ENCODE results near the gene CITED1. TPM values are rescaled to one million over a fixed set of nuclear protein-coding genes. Genes with fewer than 3 reads are reported as not detected.
A peak's percentile ranks its signal among the peaks of the same experiment; 100 is the strongest.

The CITED1 gene
- total RNA-seq, 4 donors from 2014 or later = 0.45 to 1.8 (median 1.2) TPM

DNA sequence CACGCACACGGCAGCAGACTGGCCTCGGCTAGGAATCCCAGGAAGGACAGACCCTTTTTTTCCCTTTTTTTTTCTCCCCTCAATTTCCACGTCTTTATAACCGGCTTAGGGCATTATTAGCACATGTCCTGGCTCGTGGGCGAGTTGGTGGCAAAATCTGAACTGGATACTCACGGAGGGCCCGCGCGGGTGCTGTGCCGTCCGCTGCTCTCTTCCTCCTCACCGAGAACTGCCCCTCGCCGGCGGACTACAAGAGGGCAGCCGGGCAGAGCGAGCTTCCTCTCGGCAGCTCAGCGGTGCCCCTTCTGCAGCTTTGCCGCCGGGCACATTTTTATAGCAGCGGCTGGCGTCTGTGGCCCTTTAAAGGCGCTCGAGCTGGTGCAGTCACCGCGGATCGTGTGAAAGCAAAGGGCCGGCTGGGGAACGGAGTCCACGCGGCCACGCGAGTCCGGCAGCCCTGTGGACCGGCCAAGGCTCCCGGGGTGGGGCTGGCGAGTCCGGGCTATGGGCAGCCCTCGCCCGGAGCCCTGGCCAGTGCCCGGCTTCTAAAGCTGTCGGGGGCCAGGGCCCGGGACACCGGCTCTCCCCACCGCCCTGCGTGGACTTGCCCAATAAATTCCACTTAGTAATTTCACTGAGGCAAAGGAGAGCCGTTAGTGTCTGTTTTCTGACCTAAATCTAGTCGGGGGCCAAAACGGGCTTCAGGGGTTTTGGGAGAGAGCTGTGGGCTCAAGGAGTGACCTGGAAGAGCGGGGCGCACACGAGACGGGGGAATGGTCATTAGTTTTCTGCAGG is 1.3 kb upstream of the CITED1 start:
- TF ChIP-seq POLR2AphosphoS5 (IDR thresholded peaks at IDR 0.05) (peak in 1 of 2 donors; percentile 20), POLR2A (IDR thresholded peaks at IDR 0.05; ENCODE audit: low read depth) (no peak)
- peak overlapping the region; percentile 58 to 70 (median 61) for H3K4me3 ChIP-seq
- 7% methylated on average over 21 of the region's 56 CpGs for WGBS
- intact Hi-C loops (cut with DNase I) = loop anchor here (10.0 kb wide), 1 partner anchor 238 kb away; no protein-coding TSS in a partner anchor
- peak overlapping the region; percentile 45 to 66 (median 62) for H3K27ac ChIP-seq (replicated peaks in 1 of 4)
- H3K36me3 ChIP-seq = no peaks in the 10 kb centered on the region
- DNase-seq (ENCODE audit: extremely low spot score) = no peak
- H3K9me3 ChIP-seq = no peaks in the 10 kb centered on the region
- H3K4me1 ChIP-seq = peaks cover 21 to 57% (median 43%) of the 10 kb centered on the region in 4 donors
- peaks cover 0 to 10% (median 0%) of the 10 kb centered on the region in 4 donors for H3K27me3 ChIP-seq

DNA sequence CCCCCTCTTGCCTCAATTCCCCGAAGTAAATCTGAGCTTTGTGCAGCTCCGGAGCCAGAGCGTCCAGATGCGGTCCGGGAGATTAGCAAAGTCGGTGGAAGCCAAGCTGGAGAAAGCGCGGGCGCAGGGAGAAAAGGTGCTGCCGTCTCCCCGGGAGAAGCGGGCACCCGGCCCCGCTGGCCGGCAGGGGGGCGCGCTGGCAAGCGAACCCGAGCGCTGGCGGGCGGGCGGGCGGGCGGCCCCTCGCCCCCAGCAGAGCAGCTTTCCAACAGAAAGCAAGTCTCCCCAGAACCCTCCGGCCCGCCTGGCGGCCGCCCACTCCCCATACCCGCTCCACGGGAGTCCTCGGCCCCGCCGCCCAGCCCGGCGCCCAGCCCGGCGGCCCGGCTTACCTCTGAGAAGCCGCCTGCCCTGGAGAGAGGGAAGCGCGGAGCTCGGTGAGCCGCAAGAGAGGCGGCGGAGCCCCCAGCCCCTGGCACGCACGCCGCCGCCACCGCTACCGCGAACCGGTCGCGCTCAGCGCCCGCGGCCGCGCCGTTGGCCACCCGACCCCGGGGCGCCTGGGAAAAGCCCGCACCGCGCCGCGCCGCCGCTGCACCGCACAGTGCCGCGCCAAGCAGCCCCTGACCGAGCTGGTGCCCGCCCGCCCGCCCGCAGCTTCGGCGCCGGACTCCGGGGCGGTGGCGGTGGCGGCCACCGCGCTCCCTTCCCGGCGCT is 529 bp upstream of the CITED1 start:
- no peaks in the 10 kb centered on the region for H3K36me3 ChIP-seq
- H3K4me3 ChIP-seq = peak overlapping the region; percentile 58 to 70 (median 61)
- TF ChIP-seq POLR2A (IDR thresholded peaks at IDR 0.05; ENCODE audit: low read depth) = no peak
- no peak for TF ChIP-seq POLR2AphosphoS5 (IDR thresholded peaks at IDR 0.05)
- no peak for TF ChIP-seq CTCF (IDR thresholded peaks at IDR 0.05)
- TF ChIP-seq EP300 (IDR thresholded peaks at IDR 0.05) = no peak
- peaks cover 0 to 10% (median 0%) of the 10 kb centered on the region in 4 donors for H3K27me3 ChIP-seq
- intact Hi-C loops (cut with DNase I) = loop anchor here (10.0 kb wide), 1 partner anchor 239 kb away; no protein-coding TSS in a partner anchor
- H3K4me1 ChIP-seq = peaks cover 21 to 57% (median 43%) of the 10 kb centered on the region in 4 donors
- 9% methylated on average over 26 of the region's 92 CpGs for WGBS
- H3K9me3 ChIP-seq = no peaks in the 10 kb centered on the region
- no peak for DNase-seq (ENCODE audit: extremely low spot score)
- H3K27ac ChIP-seq (replicated peaks in 1 of 4) = peak overlapping the region in 3 of 4 donors; percentile 60 to 66 (median 65)

- intact Hi-C loops (cut with DNase I) = loop anchor here (10.0 kb wide), 1 partner anchor 240 kb away; no protein-coding TSS in a partner anchor
- Histone ChIP-seq H3K27me3 (peaks cover 0 to 10% (median 0%) of the 10 kb centered on the region in 4 donors), H3K36me3 (no peaks in the 10 kb centered on the region), H3K27ac (replicated peaks in 1 of 4) (no peak overlapping the region), H3K4me1 (peaks cover 21 to 57% (median 43%) of the 10 kb centered on the region in 4 donors), H3K9me3 (no peaks in the 10 kb centered on the region), H3K4me3 (peak overlapping the region; percentile 58 to 70 (median 61))
- WGBS = 13% methylated on average over 18 of the region's 26 CpGs
- TF ChIP-seq POLR2AphosphoS5 (IDR thresholded peaks at IDR 0.05) (no peak), POLR2A (IDR thresholded peaks at IDR 0.05; ENCODE audit: low read depth) (no peak), CTCF (IDR thresholded peaks at IDR 0.05) (no peak), EP300 (IDR thresholded peaks at IDR 0.05) (no peak)
- DNase-seq (ENCODE audit: extremely low spot score) = no peak
These were observed 837 bp downstream of the CITED1 start for GRCh38 chrX:72304877-72305276.

- Histone ChIP-seq H3K27ac (replicated peaks in 1 of 4) (no peak overlapping the region), H3K9me3 (no peaks in the 10 kb centered on the region), H3K4me3 (no peak overlapping the region), H3K27me3 (peaks cover 0 to 10% (median 0%) of the 10 kb centered on the region in 4 donors), H3K36me3 (no peaks in the 10 kb centered on the region), H3K4me1 (peaks cover 11 to 27% (median 16%) of the 10 kb centered on the region in 4 donors)
- TF ChIP-seq POLR2A (IDR thresholded peaks at IDR 0.05; ENCODE audit: low read depth) = no peak
- no peak for TF ChIP-seq POLR2AphosphoS5 (IDR thresholded peaks at IDR 0.05)
- no peak for TF ChIP-seq CTCF (IDR thresholded peaks at IDR 0.05)
- no peak for TF ChIP-seq EP300 (IDR thresholded peaks at IDR 0.05)
- no peak for DNase-seq (ENCODE audit: extremely low spot score)
- intact Hi-C loops (cut with DNase I) = loop anchor here (10.0 kb wide), 1 partner anchor 243 kb away; no protein-coding TSS in a partner anchor
- whole genome bisulfite sequencing = 87% methylated on average over 7 of the region's 9 CpGs
These were observed 3.9 kb downstream of the CITED1 start for GRCh38 chrX:72301781-72302180.
